Caco-2 (cell line): ENCODE measurements around the gene CLSTN2. TPM values are rescaled to one million over a fixed set of nuclear protein-coding genes. Genes with fewer than 3 reads are reported as not detected.

Experiments
- BruUV-seq: library from RNA; stranded (reverse); fragments of 400-500 nt; replicated peaks from 2 replicates; lab custom pipeline; 2021; lab: Mats Ljungman, UMichigan
- CTCF ChIA-PET: fragments of 300-600 bp; sonication (Branson Sonifier 250); formaldehyde crosslinking; loops from one replicate; lab custom pipeline; 2022; ENCODE audit warnings: antibody characterized with exemption; lab: Charles Lee
- POLR2A ChIA-PET: fragments of 300-600 bp; sonication (Branson Sonifier 250); formaldehyde crosslinking; loops from one replicate; lab custom pipeline; 2022; ENCODE audit warnings: antibody characterized with exemption; lab: Charles Lee
- DNase-seq, 2 experiments: peaks; one replicate each; pipeline versions ENCODE4 v3.0.0 to v3.0.0-alpha.2; 2020 to 2022
- H3K27me3 ChIP-seq: replicated peaks from 2 replicates; pipeline ENCODE4 v1.6.0; 2011; ENCODE audit warnings: low read length; ENCODE audit not compliant: control insufficient read depth, insufficient read depth
- H3K36me3 ChIP-seq: 2 replicates; pipeline ENCODE4 v1.5.1; 2011; ENCODE audit warnings: low read length; ENCODE audit not compliant: control insufficient read depth, insufficient read depth
- H3K4me1 ChIP-seq: fragments of 250-450 bp; sonication (Bioruptor Pico); 2 replicates; pipeline ENCODE4 v1.5.1; 2020; ENCODE audit warnings: mild to moderate bottlenecking
- H3K4me3 ChIP-seq: 2 replicates; pipeline ENCODE4 v1.5.1; 2011; ENCODE audit warnings: low read depth, mild to moderate bottlenecking, control low read depth, low read length
- H3K9me3 ChIP-seq: fragments of 250-450 bp; sonication (Bioruptor Pico); 2 replicates; pipeline ENCODE4 v1.5.1; 2020; ENCODE audit warnings: mild to moderate bottlenecking, moderate library complexity
- H3K27ac Mint-ChIP-seq: one replicate; pipeline ENCODE4 v1.8.0; 2022; ENCODE audit warnings: mixed read lengths; ENCODE audit not compliant: unreplicated experiment
- H3K27me3 Mint-ChIP-seq: one replicate; pipeline ENCODE4 v1.8.0; 2022; ENCODE audit warnings: mixed read lengths; ENCODE audit not compliant: insufficient read depth, unreplicated experiment
- H3K36me3 Mint-ChIP-seq: one replicate; pipeline ENCODE4 v1.8.0; 2022; ENCODE audit warnings: mild to moderate bottlenecking, mixed read lengths; ENCODE audit not compliant: insufficient read depth, unreplicated experiment
- H3K4me1 Mint-ChIP-seq: one replicate; pipeline ENCODE4 v1.8.0; 2022; ENCODE audit warnings: low read depth, mixed read lengths; ENCODE audit not compliant: unreplicated experiment
- H3K4me3 Mint-ChIP-seq: one replicate; pipeline ENCODE4 v1.8.0; 2022; ENCODE audit warnings: mild to moderate bottlenecking, moderate library complexity, mixed read lengths; ENCODE audit not compliant: unreplicated experiment
- H3K9me3 Mint-ChIP-seq: one replicate; pipeline ENCODE4 v1.8.0; 2022; ENCODE audit warnings: mixed read lengths; ENCODE audit not compliant: unreplicated experiment
- CTCF ChIP-seq, 2 experiments: fragments of 200-600 bp in 1 of 2; IDR thresholded peaks; 1 replicate in 1 of 2; 2 replicates in 1 of 2; pipeline versions ENCODE4 v1.5.1 to v1.8.0; 2011 to 2022; ENCODE audit warnings: antibody characterized with exemption in 1 of 2, control low read depth in 1 of 2, inconsistent platforms in 1 of 2, low read depth in 1 of 2, low read length in 1 of 2, mild to moderate bottlenecking in 1 of 2, moderate library complexity in 1 of 2; ENCODE audit not compliant: insufficient read depth in 1 of 2, severe bottlenecking in 1 of 2, unreplicated experiment in 1 of 2
- intact Hi-C: fragments of 100-400 bp; cut with micrococcal nuclease; formaldehyde crosslinking; loops from one replicate; pipeline ENCODE4 v1.10.0; 2022; ENCODE audit not compliant: unreplicated experiment
- total RNA-seq: library from RNA; stranded (reverse); gene quantifications from 2 replicates; pipeline ENCODE4 v1.2.3, GENCODE V29; 2022

CLSTN2 gene
- total RNA-seq, 1 experiment from 2014 or later = 26.1 TPM

- H3K9me3 ChIP-seq = no peaks in the 10 kb centered on the region
- H3K4me3 ChIP-seq = no peak overlapping the region
- H3K36me3 ChIP-seq = no peaks in the 10 kb centered on the region
- H3K27ac Mint-ChIP-seq = no peak overlapping the region
- H3K4me3 Mint-ChIP-seq = no peak overlapping the region
- BruUV-seq = no TSS peak
- peaks cover under 1% of the 10 kb centered on the region for H3K4me1 Mint-ChIP-seq
- no peaks in the 10 kb centered on the region for H3K9me3 Mint-ChIP-seq
- ChIA-PET POLR2A (no interaction called here), CTCF (no interaction called here)
- intact Hi-C loops = no loop called here
- H3K27me3 ChIP-seq = no peaks in the 10 kb centered on the region
- no peaks in the 10 kb centered on the region for H3K36me3 Mint-ChIP-seq
- H3K4me1 ChIP-seq = peaks cover 6% of the 10 kb centered on the region; the same call in 1 of the 2 replicates
- no peak for DNase-seq
- no peaks in the 10 kb centered on the region for H3K27me3 Mint-ChIP-seq
- TF ChIP-seq CTCF (IDR thresholded peaks at IDR 0.05; ENCODE audit: insufficient read depth in 1 of 2, low read depth in 1 of 2, low read length in 1 of 2, severe bottlenecking in 1 of 2, unreplicated experiment in 1 of 2) = no peak
Measured at GRCh38 chr3:140434261-140434905, 499.4 kb downstream of the CLSTN2 start.

- no peak for TF ChIP-seq CTCF (IDR thresholded peaks at IDR 0.05; ENCODE audit: insufficient read depth in 1 of 2, low read depth in 1 of 2, low read length in 1 of 2, severe bottlenecking in 1 of 2, unreplicated experiment in 1 of 2)
- BruUV-seq = no TSS peak
- H3K4me3 Mint-ChIP-seq = no peak overlapping the region
- POLR2A ChIA-PET = no interaction called here
- no peaks in the 10 kb centered on the region for H3K36me3 ChIP-seq
- CTCF ChIA-PET = no interaction called here
- no peak overlapping the region for H3K27ac Mint-ChIP-seq
- no peaks in the 10 kb centered on the region for H3K27me3 ChIP-seq
- H3K9me3 ChIP-seq = no peaks in the 10 kb centered on the region
- intact Hi-C loops = no loop called here
- no peaks in the 10 kb centered on the region for H3K9me3 Mint-ChIP-seq
- H3K4me1 ChIP-seq = no peaks in the 10 kb centered on the region
- no peak for DNase-seq
- no peaks in the 10 kb centered on the region for H3K36me3 Mint-ChIP-seq
- no peaks in the 10 kb centered on the region for H3K27me3 Mint-ChIP-seq
- no peak overlapping the region for H3K4me3 ChIP-seq
- no peaks in the 10 kb centered on the region for H3K4me1 Mint-ChIP-seq
Measured at GRCh38 chr3:140436421-140436820, 501.4 kb downstream of the CLSTN2 start.

- H3K4me1 Mint-ChIP-seq = no peaks in the 10 kb centered on the region
- DNase-seq = no peak
- ChIA-PET POLR2A (no interaction called here), CTCF (no interaction called here)
- Histone ChIP-seq H3K36me3 (no peaks in the 10 kb centered on the region), H3K4me3 (no peak overlapping the region), H3K4me1 (no peaks in the 10 kb centered on the region), H3K27me3 (no peaks in the 10 kb centered on the region), H3K9me3 (no peaks in the 10 kb centered on the region)
- intact Hi-C loops = no loop called here
- H3K36me3 Mint-ChIP-seq = no peaks in the 10 kb centered on the region
- H3K27ac Mint-ChIP-seq = no peak overlapping the region
- BruUV-seq = no TSS peak
- no peak for TF ChIP-seq CTCF (IDR thresholded peaks at IDR 0.05; ENCODE audit: insufficient read depth in 1 of 2, low read depth in 1 of 2, low read length in 1 of 2, severe bottlenecking in 1 of 2, unreplicated experiment in 1 of 2)
- no peaks in the 10 kb centered on the region for H3K27me3 Mint-ChIP-seq
- no peaks in the 10 kb centered on the region for H3K9me3 Mint-ChIP-seq
- no peak overlapping the region for H3K4me3 Mint-ChIP-seq
Measured at GRCh38 chr3:140438736-140439470, 503.9 kb downstream of the CLSTN2 start.
